Smooth muscle cell of the coronary artery (primary cell): ENCODE results near the gene CALHM4. TPM values are rescaled to one million over a fixed set of nuclear protein-coding genes. Genes with fewer than 3 reads are reported as not detected.

Experiments used
- total RNA-seq: library from RNA; depleted of rRNA; stranded (reverse); fragments of >200 nt; gene quantifications from 2 replicates; pipeline ENCODE4 v1.2.3, GENCODE V29; 2014; ENCODE audit warnings: low replicate concordance

CALHM4 gene, protein sequence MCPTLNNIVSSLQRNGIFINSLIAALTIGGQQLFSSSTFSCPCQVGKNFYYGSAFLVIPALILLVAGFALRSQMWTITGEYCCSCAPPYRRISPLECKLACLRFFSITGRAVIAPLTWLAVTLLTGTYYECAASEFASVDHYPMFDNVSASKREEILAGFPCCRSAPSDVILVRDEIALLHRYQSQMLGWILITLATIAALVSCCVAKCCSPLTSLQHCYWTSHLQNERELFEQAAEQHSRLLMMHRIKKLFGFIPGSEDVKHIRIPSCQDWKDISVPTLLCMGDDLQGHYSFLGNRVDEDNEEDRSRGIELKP
- total RNA-seq: not detected in 2 replicates

GRCh38 chr6:116553451-116553850 is at the start of gene CALHM4:
Gene CALHM4, plus strand, starts transcription at chr6:116553751. Its CDS starts 43 bp downstream, at chr6:116553794.

DNA sequence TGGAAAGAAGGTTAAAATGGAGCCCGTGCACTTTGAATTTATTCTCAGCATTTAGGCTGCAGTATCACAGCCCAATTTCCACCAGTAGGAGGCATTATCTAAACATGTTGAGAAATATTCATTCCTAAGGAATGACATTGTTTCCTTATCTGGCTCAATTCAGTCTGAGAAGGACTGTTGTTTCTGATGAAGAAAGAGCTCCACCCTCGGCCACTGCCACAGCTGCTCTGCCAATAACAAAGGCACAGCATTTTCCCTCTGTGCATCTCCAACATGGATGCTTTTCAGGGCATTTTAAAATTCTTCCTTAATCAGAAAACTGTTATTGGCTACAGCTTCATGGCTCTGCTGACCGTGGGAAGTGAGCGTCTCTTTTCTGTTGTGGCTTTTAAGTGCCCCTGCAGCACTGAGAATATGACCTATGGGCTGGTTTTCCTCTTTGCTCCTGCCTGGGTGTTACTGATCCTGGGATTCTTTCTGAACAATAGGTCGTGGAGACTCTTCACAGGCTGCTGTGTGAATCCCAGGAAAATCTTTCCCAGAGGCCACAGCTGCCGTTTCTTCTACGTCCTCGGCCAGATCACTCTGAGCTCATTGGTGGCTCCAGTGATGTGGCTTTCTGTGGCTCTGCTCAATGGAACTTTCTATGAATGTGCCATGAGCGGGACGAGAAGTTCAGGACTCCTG is 42.0 kb upstream of the CALHM4 start, which contains the start of gene CALHM5:
Gene CALHM5, plus strand, starts transcription at position 216 of the 687 bp plus-strand sequence. Its CDS starts 58 bp downstream, at position 274.

GRCh38 chr6:116545651-116546050 is 7.9 kb upstream of the CALHM4 start, which contains the start of gene TRAPPC3L:
Gene TRAPPC3L, minus strand, starts transcription at chr6:116545684. Its CDS starts 170 bp downstream, at chr6:116545514.

GRCh38 chr6:116570856-116571682 is 17.5 kb downstream of the CALHM4 start, which contains the start of gene RWDD1:
Gene RWDD1, plus strand, starts transcription at chr6:116571504. Its CDS starts 79 bp downstream, at chr6:116571583.

Other genes with a start within 250 kb of the CALHM4 start
- gene DSE, start 182.8 kb upstream of the CALHM4 start, total RNA-seq: 67.0 and 92.2 TPM in 2 replicates
- 0.23 and 0.90 TPM in 2 replicates for gene CALHM6, start 92.4 kb upstream of the CALHM4 start, total RNA-seq
- gene CALHM5, start 42.1 kb upstream of the CALHM4 start, total RNA-seq: 5.9 and 10.1 TPM in 2 replicates
- 0.08 TPM in 1 of 2 replicates, not detected in the other for gene TRAPPC3L, start 8.1 kb upstream of the CALHM4 start, total RNA-seq
- 18.6 and 29.4 TPM in 2 replicates for gene RWDD1, start 17.8 kb downstream of the CALHM4 start, total RNA-seq
- gene RSPH4A, start 62.7 kb downstream of the CALHM4 start, total RNA-seq: under 0.01 and 0.08 TPM in 2 replicates
- gene ZUP1, start 115.0 kb downstream of the CALHM4 start, total RNA-seq: 13.6 and 15.3 TPM in 2 replicates
- gene KPNA5, start 127.5 kb downstream of the CALHM4 start, total RNA-seq: 4.9 and 6.3 TPM in 2 replicates
- gene FAM162B, start 212.0 kb downstream of the CALHM4 start, total RNA-seq: 0.30 and 0.82 TPM in 2 replicates